Left colon (tissue), 2 donors: ENCODE data around the gene SHB. TPM values are rescaled to one million over a fixed set of nuclear protein-coding genes. Genes with fewer than 3 reads are reported as not detected.

Source experiments
- ATAC-seq: fragments of 200-7000 bp; cut with Tn5 transposase; one replicate; pipeline ENCODE4 v1.9.1; 2020; ENCODE audit warnings: mild to moderate bottlenecking, moderate library complexity
- DNase-seq, 2 donors: peaks; one replicate each; pipeline ENCODE4 v3.0.0-alpha.2; 2020
- intact Hi-C, 2 donors: fragments of 100-400 bp; cut with DNase I in 1 of 2; cut with micrococcal nuclease in 1 of 2; formaldehyde crosslinking; loops; one replicate each; pipeline versions ENCODE4 v1.11.2 to v1.14.0; 2022; cut with DNase I, micrococcal nuclease
- total RNA-seq, 2 donors: library from RNA; stranded (reverse); fragmentation: NEBNext Ultra II Directional; extraction: Animal tissue kit (Norgen Biotek cat#: 25700); gene quantifications; one replicate each; pipeline ENCODE4 v1.2.1, GENCODE V29; 2021
- donor health status: DM: no; HTN: no; CAD: no.
- donor health status: DM: yes; HTN: yes; CAD: no.

The SHB gene
- total RNA-seq, 2 donors from 2014 or later: 19.6 to 26.2 TPM

- no peak for DNase-seq
- intact Hi-C loops: no loop called here
- ATAC-seq: no peak
Observed at GRCh38 chr9:38018241-38018957, 50.6 kb downstream of the SHB start.

GRCh38 chr9:38017885-38018186 is 51.2 kb downstream of the SHB start:
- intact Hi-C loops: no loop called here
- no peak for DNase-seq
- no peak for ATAC-seq

GRCh38 chr9:38017149-38017884 is 51.7 kb downstream of the SHB start:
- DNase-seq (no peak), ATAC-seq (no peak)
- intact Hi-C loops: no loop called here

GRCh38 chr9:38016375-38017135 is 52.5 kb downstream of the SHB start:
- ATAC-seq (no peak), DNase-seq (no peak)
- intact Hi-C loops: no loop called here

GRCh38 chr9:38015906-38016305 is 53.1 kb downstream of the SHB start:
- intact Hi-C loops: no loop called here
- DNase-seq: no peak
- no peak for ATAC-seq

GRCh38 chr9:38015266-38015665 is 53.8 kb downstream of the SHB start:
- intact Hi-C loops: no loop called here
- ATAC-seq (no peak), DNase-seq (no peak)

- intact Hi-C loops: no loop called here
- no peak for ATAC-seq
Observed at GRCh38 chr9:38012767-38013450, 56.1 kb downstream of the SHB start.

GRCh38 chr9:38011991-38012390 is 57.0 kb downstream of the SHB start:
- DNase-seq (no peak), ATAC-seq (no peak)
- intact Hi-C loops: no loop called here

More at GRCh38 chr9:38012767-38013450, 56.1 kb downstream of the SHB start:
- DNase-seq: no peak

GRCh38 chr9:38010918-38011704 is 57.9 kb downstream of the SHB start:
- intact Hi-C loops: no loop called here
- DNase-seq (no peak), ATAC-seq (no peak)

- DNase-seq (no peak), ATAC-seq (no peak)
- intact Hi-C loops: no loop called here
Observed at GRCh38 chr9:38009990-38010389, 59.0 kb downstream of the SHB start.

- no peak for ATAC-seq
Observed at GRCh38 chr9:38009035-38009501, 60.0 kb downstream of the SHB start.

GRCh38 chr9:38008168-38009034 is 60.6 kb downstream of the SHB start:
- peak; percentile 40 for ATAC-seq
- intact Hi-C loops: no loop called here
- DNase-seq: peak; percentile 45 to 46

More at GRCh38 chr9:38009035-38009501, 60.0 kb downstream of the SHB start:
- no peak for DNase-seq
- intact Hi-C loops: no loop called here

GRCh38 chr9:38007016-38007415 is 62.0 kb downstream of the SHB start:
- ATAC-seq (no peak), DNase-seq (no peak)
- intact Hi-C loops: no loop called here

- DNase-seq: peak in 1 of 2 donors; percentile 43
- peak; percentile 86 for ATAC-seq
- intact Hi-C loops: no loop called here
Observed at GRCh38 chr9:38006163-38006562, 62.9 kb downstream of the SHB start.

- intact Hi-C loops: no loop called here
- ATAC-seq: no peak
- no peak for DNase-seq
Observed at GRCh38 chr9:38004809-38005560, 64.0 kb downstream of the SHB start.

- no peak for DNase-seq
- no peak for ATAC-seq
- intact Hi-C loops: no loop called here
Observed at GRCh38 chr9:38003946-38004808, 64.8 kb downstream of the SHB start.
